ENCODE results near the gene ZNF592.
"Not testable (repeated sequence)": the region's sequence is repeated elsewhere in the genome, so short reads cannot be mapped to it uniquely, and the experiment has no call there.

Gene ZNF592

GRCh38 chr15:84734794-84735479 lies 13.5 kb upstream of the ZNF592 start:
- peak overlapping the region; percentile 18; the same call in 1 of the 2 replicates for H3K4me3 ChIP-seq (ENCODE audit: low read length)
- no peak for TF ChIP-seq ZNF274 (IDR thresholded peaks at IDR 0.05; ENCODE audit: low read depth, low read length)

- peak overlapping the region; percentile 18; the same call in 1 of the 2 replicates for H3K4me3 ChIP-seq (ENCODE audit: low read length)
Observed at GRCh38 chr15:84735480-84736061, 12.8 kb upstream of the ZNF592 start.

- no peak overlapping the region for H3K4me3 ChIP-seq (ENCODE audit: low read length)
- TF ChIP-seq ZNF274 (IDR thresholded peaks at IDR 0.05; ENCODE audit: low read depth, low read length): no peak
Observed at GRCh38 chr15:84736375-84736774, 12.0 kb upstream of the ZNF592 start.

GRCh38 chr15:84737005-84737404 lies 11.4 kb upstream of the ZNF592 start:
- no peak overlapping the region for H3K4me3 ChIP-seq (ENCODE audit: low read length)
- no peak for TF ChIP-seq ZNF274 (IDR thresholded peaks at IDR 0.05; ENCODE audit: low read depth, low read length)

- no peak overlapping the region for H3K4me3 ChIP-seq (ENCODE audit: low read length)
- no peak for TF ChIP-seq ZNF274 (IDR thresholded peaks at IDR 0.05; ENCODE audit: low read depth, low read length)
Observed at GRCh38 chr15:84740691-84741090, 7.7 kb upstream of the ZNF592 start.

- TF ChIP-seq ZNF274 (IDR thresholded peaks at IDR 0.05; ENCODE audit: low read depth, low read length): no peak
Observed at GRCh38 chr15:84741121-84741520, 7.3 kb upstream of the ZNF592 start.

GRCh38 chr15:84747416-84748273 lies 747 bp upstream of the ZNF592 start:
- H3K4me3 ChIP-seq (ENCODE audit: low read length): peak overlapping the region; percentile 90
- TF ChIP-seq ZNF274 (IDR thresholded peaks at IDR 0.05; ENCODE audit: low read depth, low read length): no peak

More at GRCh38 chr15:84741121-84741520, 7.3 kb upstream of the ZNF592 start:
- no peak overlapping the region for H3K4me3 ChIP-seq (ENCODE audit: low read length)

GRCh38 chr15:84749111-84749991 lies 959 bp downstream of the ZNF592 start:
- peak overlapping the region; percentile 90 for H3K4me3 ChIP-seq (ENCODE audit: low read length)
- TF ChIP-seq ZNF274 (IDR thresholded peaks at IDR 0.05; ENCODE audit: low read depth, low read length): no peak

GRCh38 chr15:84750583-84751092 lies 2.2 kb downstream of the ZNF592 start:
- peak overlapping the region; percentile 90 for H3K4me3 ChIP-seq (ENCODE audit: low read length)

GRCh38 chr15:84751721-84752120 lies 3.3 kb downstream of the ZNF592 start:
- not testable (repeated sequence) for H3K4me3 ChIP-seq (ENCODE audit: low read length)

More at GRCh38 chr15:84750583-84751092, 2.2 kb downstream of the ZNF592 start:
- no peak for TF ChIP-seq ZNF274 (IDR thresholded peaks at IDR 0.05; ENCODE audit: low read depth, low read length)

- no peak for TF ChIP-seq ZNF274 (IDR thresholded peaks at IDR 0.05; ENCODE audit: low read depth, low read length)
- no peak overlapping the region for H3K4me3 ChIP-seq (ENCODE audit: low read length)
Observed at GRCh38 chr15:84752195-84752594, 3.8 kb downstream of the ZNF592 start.

GRCh38 chr15:84752700-84753099 lies 4.3 kb downstream of the ZNF592 start:
- no peak for TF ChIP-seq ZNF274 (IDR thresholded peaks at IDR 0.05; ENCODE audit: low read depth, low read length)
- H3K4me3 ChIP-seq (ENCODE audit: low read length): no peak overlapping the region

- not testable (repeated sequence) for H3K4me3 ChIP-seq (ENCODE audit: low read length)
Observed at GRCh38 chr15:84754889-84755288, 6.5 kb downstream of the ZNF592 start.

Data from GM08714 (cell line).